GM19099 (cell line): ENCODE results near the gene RAD51B.

Source experiments
- POLR2A ChIP-seq: IDR thresholded peaks from 3 replicates; pipeline ENCODE4 v1.6.1; 2011; ENCODE audit warnings: low read depth; ENCODE audit not compliant: insufficient read length; ENCODE audit errors: extremely low read depth

RAD51B gene

DNA sequence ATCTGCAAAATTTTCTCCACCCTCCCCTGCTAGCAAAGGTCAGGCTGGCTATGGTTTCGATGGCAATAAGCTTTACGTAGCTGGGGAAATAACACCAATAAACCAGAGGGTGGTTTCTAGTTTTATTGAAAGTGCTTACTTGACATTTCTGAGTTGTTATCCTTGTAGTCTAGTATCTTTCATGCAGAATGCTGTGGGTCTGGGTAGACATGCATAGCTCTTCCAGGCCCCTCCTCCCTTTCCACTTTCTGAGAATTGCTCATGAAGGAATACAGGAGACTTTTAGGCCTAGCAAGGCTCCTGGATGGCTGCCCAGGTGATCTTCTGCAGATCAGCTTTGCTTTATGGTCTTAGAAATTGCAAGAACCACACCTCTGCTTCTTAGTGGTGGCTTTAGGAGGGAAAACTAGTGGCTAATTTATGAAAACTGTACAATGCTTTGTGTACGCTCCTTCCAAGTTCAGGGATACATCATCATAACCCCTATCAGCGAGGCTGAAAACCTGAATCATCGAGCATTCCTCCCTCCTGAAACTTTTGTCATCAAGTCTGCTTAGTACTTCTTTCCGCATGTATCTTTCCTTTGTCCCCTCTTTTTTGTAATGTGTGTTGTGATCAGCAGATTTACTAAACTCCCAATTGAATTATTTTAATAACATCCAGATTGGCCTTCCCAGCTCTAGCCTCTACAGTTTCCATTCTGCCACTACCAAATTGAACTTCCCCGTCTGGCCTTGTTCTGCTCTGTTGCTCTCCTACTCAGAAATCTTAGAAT is 473.0 kb downstream of the RAD51B start:
- no peak for TF ChIP-seq POLR2A

DNA sequence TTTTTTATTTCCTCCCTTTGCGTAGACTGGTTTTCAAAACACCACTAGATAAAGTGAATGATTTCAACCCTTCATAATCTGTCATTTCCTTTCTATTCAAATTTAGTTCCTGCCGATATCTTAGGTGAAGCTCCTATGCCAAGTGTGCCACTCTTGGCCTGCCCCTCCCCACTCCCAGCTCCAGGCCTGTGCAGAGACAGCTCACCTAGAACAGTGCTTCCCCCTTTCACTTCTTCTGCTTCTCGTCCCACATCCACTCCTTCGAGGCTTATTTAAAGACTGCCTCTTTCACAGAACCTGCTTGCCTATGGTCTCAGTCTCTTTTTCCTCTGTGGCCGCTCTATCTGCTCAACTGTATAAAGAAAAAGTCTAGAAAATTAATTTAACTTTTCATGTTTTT is 473.8 kb downstream of the RAD51B start:
- no peak for TF ChIP-seq POLR2A

DNA sequence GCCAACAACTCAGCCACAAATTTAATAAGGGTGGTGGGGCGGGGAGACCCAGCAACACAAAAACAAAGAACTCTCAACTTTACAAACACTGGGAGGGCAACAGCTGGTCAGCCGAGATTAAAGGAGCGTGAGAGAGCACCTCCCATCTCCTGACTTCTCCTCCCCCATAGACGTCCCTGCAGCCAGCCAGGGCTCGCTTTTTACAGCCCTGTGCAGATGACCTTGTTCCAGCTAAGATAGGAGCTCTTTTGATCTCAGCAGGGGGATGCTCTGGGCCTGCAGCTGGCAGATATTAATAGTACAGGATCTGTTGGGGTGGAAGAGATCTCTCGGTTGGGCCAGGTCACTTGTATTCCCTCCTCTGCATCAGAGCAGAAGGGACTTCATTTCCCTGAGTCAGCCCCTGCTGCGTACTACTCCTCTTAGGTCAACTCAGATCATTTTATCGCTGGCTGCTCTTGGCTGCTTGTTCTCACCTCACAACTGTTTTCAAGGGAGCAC is 475.8 kb downstream of the RAD51B start:
- no peak for TF ChIP-seq POLR2A

DNA sequence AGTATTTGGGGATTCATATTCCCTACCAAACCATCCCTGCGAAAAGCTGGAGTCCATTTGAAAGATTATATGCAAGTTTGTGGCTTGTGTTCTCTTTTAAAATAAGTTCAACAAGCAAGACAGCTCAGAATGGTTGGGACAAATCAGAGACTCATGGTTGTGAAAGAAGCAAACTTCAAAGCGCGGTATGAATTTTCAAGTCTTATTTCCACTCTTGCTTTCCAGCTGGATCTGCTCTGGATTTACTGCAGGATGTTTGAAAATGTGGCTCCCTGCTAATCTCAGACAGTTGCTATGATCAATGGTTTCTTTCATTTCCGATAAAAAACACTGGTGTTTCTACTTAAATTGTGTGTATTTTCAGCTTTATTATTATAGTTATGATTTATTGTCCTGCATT is 477.5 kb downstream of the RAD51B start:
- TF ChIP-seq POLR2A = no peak

DNA sequence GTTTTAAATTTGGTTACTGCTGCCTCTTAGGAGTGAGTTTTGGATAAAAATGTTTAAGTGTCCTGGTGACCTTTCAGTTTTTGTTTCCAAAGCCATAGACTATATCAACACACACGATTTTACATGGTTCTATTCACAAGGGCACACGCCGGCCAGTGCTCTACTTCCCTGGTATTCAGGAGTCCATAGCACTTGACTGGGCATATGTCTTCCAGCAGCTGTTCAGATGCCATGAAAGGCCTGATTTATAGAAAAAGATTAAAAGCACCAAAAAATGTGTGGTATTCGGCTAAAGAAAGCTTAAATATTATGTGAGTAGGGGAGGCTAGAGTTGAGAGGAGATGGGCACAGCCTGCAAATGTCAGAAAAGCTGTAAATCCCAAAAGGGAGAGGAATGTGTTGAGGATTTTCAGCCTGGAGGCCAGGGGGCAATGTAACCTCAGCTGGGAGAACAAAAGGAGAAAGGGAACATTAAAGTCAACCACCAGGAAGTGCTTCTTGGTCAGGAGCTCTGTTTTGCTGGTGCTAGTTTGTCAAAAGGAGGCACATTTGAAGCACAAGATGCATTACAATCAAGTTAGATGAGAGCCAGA is 478.4 kb downstream of the RAD51B start:
- no peak for TF ChIP-seq POLR2A

DNA sequence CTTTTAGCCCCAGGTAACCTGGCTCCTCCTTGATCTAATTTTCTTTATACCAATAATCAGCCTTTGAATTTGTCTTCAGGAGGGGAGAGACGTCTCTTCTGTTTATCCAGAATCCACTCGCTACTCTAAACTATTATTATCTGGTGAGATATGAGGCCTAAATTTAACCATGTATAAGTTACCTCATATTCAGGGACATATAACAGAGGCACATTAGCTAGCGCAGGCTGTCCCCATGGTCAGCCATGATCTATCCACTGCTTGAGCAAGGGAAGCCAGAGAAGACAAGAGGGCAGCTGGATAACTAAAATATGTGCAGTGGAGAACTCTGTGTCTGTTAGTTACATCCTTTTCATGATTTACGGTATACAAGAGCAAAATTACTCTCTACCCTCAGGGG is 481.0 kb downstream of the RAD51B start:
- TF ChIP-seq POLR2A = no peak

DNA sequence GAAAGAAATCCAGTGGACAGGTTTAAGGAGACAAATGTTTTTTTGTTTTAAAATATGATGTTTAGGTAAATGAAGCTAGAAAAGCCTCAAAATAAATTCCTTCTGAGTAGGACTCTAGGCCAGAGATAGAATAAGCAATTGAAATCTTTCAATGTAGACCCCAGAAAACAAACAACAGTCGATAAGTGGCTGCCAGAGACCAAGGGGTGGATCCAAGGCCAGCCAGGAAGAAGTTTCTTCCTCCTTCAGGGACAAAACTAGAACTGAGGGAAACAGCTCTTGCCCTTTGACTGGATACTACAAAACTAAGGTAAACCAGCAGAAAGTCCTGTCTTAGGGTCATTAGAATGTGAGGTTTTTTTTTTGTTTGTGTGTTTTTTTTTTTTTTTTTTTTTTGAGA is 481.6 kb downstream of the RAD51B start:
- no peak for TF ChIP-seq POLR2A

DNA sequence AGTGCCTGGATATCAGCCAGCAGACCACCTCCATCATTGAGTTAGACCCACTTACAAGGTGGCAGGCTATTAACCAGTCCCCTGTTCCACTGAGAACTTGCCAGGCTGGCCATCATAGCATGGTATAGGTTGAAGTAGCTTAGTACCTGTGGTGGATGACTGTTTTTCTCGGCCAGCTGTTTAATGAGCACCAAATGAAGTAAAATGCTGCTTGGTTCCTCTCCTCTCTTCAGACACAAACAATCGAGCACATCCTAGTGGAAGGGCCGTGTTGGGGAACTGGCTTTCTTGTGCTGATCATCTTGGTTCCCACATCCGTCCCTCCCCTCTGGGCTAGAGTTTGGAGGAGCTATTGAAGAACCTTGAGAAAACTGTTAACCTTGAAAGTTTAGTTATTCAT is 486.2 kb downstream of the RAD51B start:
- TF ChIP-seq POLR2A = no peak

DNA sequence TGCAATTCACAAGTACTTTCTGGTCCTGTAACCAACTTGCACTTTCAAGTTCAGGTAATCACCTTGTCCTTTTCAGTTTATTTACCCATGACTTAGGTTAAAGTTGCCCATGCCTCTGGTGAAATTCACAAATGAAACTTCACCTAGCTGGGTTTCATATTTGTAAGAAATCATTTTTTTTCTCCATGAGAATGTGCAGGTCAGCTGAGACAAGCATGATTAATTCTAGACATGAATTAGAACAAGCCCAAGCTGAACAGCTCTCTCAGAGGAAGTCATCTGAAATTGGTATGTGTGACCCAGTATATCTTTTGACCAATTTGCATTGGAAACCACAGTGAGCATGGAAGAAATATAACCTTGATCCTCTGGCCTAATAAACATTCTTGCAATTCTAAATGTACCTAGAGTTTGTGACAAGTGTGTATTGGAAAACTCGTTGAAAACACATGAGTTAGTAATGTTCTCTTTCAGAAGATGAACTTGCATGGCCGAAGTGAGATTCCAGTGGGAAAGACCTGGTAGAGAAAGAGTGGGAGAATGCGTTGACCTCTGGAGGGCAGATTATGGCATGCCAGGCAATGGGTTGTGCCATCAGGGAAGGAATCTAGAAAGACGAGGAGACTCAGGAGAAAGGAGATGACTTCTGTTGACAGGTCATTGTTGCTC is 486.8 kb downstream of the RAD51B start:
- TF ChIP-seq POLR2A = no peak

DNA sequence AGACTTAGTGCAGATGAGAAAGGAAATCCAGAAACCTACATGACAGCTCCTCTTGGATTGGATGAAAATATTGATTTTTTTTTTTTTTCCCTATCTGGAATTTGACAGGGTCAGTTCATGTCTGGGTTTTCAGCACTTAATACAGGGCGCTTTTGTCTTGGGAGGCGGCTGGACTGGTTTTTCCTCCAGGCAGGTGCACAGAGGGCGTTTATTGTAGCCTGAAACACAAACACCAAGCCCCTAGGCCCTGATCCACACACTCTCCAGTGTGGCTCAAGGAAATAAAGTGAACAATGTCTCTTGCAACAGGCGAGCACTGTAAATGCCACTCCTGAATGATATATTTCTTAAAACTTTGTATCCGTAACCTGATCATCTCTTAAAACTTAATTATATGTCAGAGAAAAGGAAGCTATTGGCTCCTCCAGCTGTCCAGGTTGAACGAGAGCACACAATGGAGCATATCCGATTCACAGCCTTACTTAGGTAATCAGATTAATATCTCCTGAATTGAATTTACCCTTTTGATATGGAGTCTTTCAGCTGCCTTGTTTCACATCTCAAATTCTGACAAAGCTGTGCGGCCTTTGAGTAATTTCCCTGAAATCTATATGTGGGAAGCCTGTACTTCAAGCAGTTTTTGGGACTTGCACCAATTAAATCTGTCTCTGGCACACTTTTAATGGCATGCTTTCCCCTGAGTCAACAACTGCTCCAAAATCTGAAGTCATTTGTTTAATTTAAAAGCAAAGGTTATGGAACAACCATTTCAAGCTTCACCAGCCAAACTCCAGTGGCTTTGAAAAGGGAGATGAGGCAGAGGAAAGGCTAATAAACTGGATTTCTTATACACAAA is 487.6 kb downstream of the RAD51B start:
- no peak for TF ChIP-seq POLR2A

DNA sequence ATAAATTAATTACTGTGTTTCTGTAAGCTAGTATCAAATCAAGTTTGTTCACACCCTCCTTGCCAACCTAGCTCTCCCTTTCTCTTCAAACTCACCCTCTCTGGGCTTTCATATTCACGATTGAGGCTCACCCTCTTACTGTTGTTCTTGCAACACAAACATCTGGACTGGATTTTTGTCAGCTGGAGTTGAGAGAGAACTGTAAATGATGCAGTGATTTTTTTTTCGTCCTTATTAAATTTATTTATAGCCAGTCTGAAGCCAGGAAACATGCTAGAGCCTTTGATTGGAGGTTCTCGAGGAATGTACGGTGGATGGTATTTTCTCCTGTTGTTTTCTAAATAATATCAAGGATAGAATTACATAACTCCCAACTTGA is 488.2 kb downstream of the RAD51B start:
- no peak for TF ChIP-seq POLR2A

DNA sequence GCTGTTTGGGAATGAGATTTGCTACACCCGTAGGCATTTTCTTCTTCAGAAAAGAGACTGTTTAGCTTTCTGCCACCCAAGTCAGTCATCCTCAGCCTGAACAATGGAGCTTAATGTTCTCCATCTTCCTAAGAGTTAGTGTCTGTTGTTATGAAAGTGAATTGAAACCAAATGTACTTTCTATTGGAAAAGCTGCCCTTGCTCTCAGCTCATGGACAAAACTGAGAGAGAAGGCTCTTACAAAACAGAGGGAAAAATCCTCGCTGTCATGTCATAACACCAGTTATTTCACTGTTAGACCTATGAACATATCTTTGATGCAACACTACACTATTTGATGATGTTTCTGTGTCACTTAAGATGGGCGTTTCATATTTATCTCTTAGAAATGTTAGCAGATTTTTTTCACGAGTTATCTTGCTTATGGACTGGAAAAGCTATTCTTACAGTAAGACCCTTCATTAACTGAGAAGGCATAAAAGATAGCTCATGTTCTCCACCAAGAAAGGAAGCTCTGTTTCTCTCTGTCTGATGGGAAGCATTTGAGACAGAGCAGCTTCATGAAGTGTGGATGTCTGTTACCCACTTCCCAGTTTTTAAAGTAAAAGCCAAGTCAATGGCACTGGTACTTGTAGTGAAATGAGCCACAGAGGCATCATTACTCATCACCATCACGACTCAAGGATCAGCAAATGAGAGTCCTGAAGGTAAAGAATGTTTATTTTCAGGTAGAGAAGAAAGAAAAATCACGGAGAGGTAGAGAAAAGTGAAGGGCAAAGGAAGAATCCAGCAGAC is 489.3 kb downstream of the RAD51B start:
- no peak for TF ChIP-seq POLR2A

DNA sequence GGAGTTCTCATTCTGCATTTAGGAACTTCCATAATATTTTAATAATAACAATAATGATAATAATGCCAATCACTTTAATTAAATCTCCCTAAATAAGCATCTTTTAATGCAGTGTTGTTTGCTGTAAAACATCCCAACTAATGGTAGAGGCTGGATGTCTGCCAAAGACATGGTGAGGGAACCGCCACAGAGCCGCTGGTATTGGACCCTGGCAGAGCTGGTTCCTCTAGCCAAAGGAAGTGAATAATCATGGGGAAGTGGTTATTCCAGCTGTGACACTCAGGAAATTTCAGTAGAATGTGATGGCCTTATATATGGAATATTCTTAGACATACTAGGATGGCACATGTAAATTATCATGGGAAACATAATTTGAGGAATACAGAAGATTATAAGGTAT is 490.0 kb downstream of the RAD51B start:
- no peak for TF ChIP-seq POLR2A

DNA sequence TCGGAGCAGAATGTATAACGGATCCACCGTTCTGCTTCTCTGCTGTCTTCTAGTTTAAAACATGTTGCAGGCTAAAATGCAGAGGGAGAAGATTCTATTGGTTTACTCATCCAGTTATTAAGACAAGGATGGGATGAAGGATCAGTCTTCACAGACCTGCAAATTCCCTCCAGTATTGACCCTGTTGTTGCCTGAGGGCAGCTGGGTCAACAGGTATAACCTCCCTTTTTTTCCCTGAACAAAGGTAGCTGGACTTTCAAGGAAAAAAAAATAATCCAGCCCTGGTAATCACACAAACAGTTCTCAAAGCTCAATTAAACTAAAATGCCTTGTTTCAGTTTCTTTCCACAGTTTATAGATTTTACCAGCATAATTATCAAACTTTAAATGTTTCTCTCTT is 492.7 kb downstream of the RAD51B start:
- no peak for TF ChIP-seq POLR2A
